Stimulated activated CD8-positive, alpha-beta memory T cell treated with anti-CD3 and anti-CD28 coated beads, Interleukin-2, amount 100 ng/mL, for 48 hours (primary cell): ENCODE results near the gene CX3CR1.

ENCODE experiments used
- DNase-seq, 2 donors: peaks; one replicate each; pipeline ENCODE4 v3.0.0-alpha.2; 2020; ENCODE audit warnings: low read depth in 2 of 2

Gene CX3CR1

DNA sequence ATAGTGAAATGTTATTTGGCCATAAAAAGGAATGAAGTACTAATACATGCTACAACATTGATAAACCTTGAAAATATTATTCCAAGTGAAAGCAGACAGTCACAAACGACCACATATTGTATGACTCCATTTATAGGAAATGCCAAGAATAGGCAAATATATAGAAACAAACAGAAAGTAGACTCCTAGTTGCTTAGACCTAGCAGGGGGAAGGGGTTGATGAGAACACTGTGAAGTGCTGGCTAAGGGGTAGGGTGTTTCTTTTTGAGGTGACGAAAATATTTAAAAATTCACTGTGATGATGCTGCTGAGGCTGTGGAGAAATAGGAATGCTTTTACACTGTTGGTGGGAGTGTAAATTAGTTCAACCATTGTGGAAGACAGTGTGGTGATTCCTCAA lies 56.9 kb downstream of the CX3CR1 start:
- DNase-seq, result no peak

- DNase-seq, result no peak
Measured at GRCh38 chr3:39222462-39222861, 57.4 kb downstream of the CX3CR1 start.

- DNase-seq, result no peak
Measured at GRCh38 chr3:39221141-39221530, 58.7 kb downstream of the CX3CR1 start.

GRCh38 chr3:39220407-39221140 lies 59.3 kb downstream of the CX3CR1 start:
- DNase-seq, result no peak

- DNase-seq, result no peak
Measured at GRCh38 chr3:39219702-39220101, 60.1 kb downstream of the CX3CR1 start.

DNA sequence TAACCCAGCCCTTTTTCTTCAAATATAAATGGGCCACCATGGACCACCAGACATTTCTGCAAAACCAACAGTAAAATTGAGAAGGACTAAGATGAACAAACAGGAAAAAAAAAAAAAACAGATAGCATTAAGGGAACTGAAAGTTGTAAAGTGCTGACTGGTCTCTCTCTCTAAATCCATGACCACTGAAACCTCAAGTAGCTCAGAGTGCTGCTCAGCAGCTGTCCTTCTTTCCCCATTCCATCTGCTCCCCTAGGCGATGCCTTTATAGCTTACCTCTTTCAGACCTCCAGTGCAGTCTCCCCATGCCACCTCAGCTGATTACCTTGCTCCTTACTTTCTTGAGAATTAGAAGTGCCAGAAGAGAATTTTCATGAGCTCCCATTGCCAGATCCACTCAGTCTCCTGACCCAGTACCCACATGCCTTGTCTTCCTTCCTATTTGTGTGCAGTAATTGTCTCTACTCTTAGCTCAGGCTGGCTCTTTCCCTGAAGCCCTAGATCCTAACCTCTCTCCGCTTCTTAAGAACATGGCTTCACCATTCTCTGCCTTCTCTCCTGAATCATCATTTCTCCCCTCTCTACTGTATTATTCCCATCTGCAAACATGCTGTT lies 63.6 kb downstream of the CX3CR1 start:
- no peak for DNase-seq

GRCh38 chr3:39213613-39214012 lies 66.2 kb downstream of the CX3CR1 start:
- DNase-seq, result no peak
